ENCODE results near the gene DPYD. TPM values are rescaled to one million over a fixed set of nuclear protein-coding genes. Genes with fewer than 3 reads are reported as not detected.

Gene DPYD
- total and polyA plus RNA-seq, 8 donors: 2.7 to 24.5 (median 9.4) TPM

DNA sequence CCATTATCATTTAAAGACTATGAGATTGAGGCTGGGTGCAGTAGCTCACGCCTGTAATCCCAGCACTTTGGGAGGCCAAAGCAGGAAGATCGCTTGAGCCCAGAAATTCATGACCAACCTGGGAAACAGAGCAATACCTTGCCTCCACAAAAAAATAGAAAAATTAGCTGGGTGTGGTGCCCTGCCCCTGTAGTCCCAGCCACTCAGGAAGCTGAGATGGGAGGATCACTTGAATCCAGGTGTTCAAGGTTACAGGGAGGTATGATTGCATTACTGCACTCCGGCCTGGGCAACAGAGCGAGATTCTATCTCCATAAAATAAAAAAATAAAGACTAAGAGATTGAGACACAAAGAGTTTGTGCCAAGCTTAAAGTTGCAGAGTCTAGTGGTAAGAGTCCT lies 537.0 kb downstream of the DPYD start:
- Histone ChIP-seq H3K4me1 (no peaks in the 10 kb centered on the region), H3K9me3 (no peaks in the 10 kb centered on the region), H3K4me3 (no peak overlapping the region), H3K27ac (no peak overlapping the region), H3K27me3 (no peaks in the 10 kb centered on the region), H3K36me3 (no peaks in the 10 kb centered on the region)
- intact Hi-C loops (cut with DNase I): no loop called here
- FAIRE-seq (no peak), DNase-seq (no peak), ATAC-seq (peak in 2 of 4 donors; percentile 16 to 37)
- TF ChIP-seq, protein P1, sequence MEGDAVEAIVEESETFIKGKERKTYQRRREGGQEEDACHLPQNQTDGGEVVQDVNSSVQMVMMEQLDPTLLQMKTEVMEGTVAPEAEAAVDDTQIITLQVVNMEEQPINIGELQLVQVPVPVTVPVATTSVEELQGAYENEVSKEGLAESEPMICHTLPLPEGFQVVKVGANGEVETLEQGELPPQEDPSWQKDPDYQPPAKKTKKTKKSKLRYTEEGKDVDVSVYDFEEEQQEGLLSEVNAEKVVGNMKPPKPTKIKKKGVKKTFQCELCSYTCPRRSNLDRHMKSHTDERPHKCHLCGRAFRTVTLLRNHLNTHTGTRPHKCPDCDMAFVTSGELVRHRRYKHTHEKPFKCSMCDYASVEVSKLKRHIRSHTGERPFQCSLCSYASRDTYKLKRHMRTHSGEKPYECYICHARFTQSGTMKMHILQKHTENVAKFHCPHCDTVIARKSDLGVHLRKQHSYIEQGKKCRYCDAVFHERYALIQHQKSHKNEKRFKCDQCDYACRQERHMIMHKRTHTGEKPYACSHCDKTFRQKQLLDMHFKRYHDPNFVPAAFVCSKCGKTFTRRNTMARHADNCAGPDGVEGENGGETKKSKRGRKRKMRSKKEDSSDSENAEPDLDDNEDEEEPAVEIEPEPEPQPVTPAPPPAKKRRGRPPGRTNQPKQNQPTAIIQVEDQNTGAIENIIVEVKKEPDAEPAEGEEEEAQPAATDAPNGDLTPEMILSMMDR (IDR thresholded peaks at IDR 0.05): no peak
- whole genome bisulfite sequencing, 2 donors: 89 to 96% methylated on average over 4 of the region's 4 CpGs

DNA sequence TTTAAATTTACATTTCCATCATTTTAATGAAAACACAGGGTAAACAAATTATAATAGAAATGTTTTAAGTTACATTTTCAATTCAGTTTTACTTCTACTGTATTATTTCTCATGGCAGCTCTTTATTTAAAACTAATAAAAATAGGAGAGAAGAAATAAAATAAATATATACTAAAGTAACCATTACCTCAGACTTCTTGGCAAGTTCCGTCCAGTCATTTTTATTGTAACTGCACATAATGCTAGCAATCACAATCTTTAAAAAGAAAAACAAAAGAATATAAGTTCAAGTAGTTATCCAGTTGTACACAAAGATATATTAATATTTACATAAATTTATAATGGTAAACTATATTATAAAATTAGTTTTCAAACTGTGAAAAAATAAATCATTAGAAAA lies 538.6 kb downstream of the DPYD start:
- ATAC-seq (no peak), FAIRE-seq (peak; percentile 45), DNase-seq (no peak)
- no peak overlapping the region for H3K4me3 ChIP-seq
- H3K27ac ChIP-seq: no peak overlapping the region
- TF ChIP-seq, protein P1 (IDR thresholded peaks at IDR 0.05): no peak
- H3K4me1 ChIP-seq: no peaks in the 10 kb centered on the region
- H3K27me3 ChIP-seq: no peaks in the 10 kb centered on the region
- intact Hi-C loops (cut with DNase I): no loop called here
- WGBS, 2 donors: 96 to 98% methylated on average over 1 of the region's 1 CpG
- H3K36me3 ChIP-seq: no peaks in the 10 kb centered on the region
- no peaks in the 10 kb centered on the region for H3K9me3 ChIP-seq

DNA sequence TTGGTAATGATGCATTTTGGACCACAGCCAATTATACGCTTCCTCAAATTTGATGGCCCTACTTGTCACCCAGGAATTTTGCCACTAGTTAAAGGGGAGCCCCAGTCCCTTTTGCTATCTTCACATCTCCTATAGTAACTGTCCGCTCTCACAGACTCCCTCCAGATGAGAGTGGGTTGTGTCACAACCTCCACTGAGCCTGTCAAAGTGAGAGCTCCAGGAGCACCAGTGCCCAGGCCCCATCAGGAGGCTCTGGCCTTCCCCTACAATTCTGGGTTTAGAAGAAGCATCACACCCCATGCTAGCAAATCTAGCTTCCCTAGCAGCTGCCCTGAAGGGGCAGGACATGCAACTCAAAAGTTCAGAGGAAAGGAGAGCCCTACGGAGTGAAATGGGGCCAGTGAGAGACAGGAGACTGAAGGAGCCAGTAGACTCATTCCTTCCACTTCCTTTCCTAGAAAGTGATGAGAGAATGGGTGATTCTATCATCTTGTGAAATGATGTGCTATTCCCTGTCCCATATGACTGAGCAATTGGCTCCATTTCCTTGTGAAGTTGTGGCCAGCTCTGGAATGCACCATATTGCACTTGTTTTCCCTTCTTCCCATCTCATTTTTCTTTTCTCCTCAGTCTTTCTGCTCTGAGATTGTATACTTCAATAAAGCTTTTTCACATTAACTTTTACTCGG lies 541.3 kb downstream of the DPYD start:
- ATAC-seq: peak in 1 of 4 donors; percentile 41
- no peaks in the 10 kb centered on the region for H3K9me3 ChIP-seq
- no peaks in the 10 kb centered on the region for H3K36me3 ChIP-seq
- intact Hi-C loops (cut with DNase I): no loop called here
- H3K4me1 ChIP-seq: no peaks in the 10 kb centered on the region
- H3K27me3 ChIP-seq: no peaks in the 10 kb centered on the region
- DNase-seq: no peak
- no peak for FAIRE-seq
- 73 to 84% methylated on average over 4 of the region's 4 CpGs for WGBS, 2 donors
- H3K4me3 ChIP-seq: no peak overlapping the region
- no peak overlapping the region for H3K27ac ChIP-seq
- TF ChIP-seq, protein P1 (IDR thresholded peaks at IDR 0.05): no peak

DNA sequence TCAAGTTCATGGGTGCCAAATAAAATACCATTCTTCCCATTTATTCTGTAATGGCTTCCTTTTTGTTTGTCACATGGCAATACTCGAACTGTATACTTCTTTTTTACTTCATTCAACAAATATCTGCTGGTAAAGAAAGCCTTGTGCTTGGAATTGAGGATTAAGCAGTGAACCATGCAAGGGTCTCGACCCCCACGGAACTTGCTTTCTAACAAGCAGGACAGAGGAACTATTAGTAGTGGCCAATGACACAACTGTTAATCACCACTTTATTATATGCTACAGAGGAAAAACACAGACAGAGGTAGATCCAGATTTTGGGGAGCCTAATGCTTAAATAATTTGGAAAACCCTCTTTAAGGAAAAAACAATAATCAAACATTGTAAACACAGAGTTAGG lies 542.2 kb downstream of the DPYD start:
- ATAC-seq: no peak
- H3K9me3 ChIP-seq: no peaks in the 10 kb centered on the region
- TF ChIP-seq, protein P1 (IDR thresholded peaks at IDR 0.05): no peak
- WGBS, 2 donors: 83 to 88% methylated on average over 3 of the region's 3 CpGs
- no peak for DNase-seq
- no peaks in the 10 kb centered on the region for H3K27me3 ChIP-seq
- H3K36me3 ChIP-seq: no peaks in the 10 kb centered on the region
- intact Hi-C loops (cut with DNase I): no loop called here
- FAIRE-seq: no peak
- H3K4me3 ChIP-seq: no peak overlapping the region
- no peak overlapping the region for H3K27ac ChIP-seq
- H3K4me1 ChIP-seq: no peaks in the 10 kb centered on the region

DNA sequence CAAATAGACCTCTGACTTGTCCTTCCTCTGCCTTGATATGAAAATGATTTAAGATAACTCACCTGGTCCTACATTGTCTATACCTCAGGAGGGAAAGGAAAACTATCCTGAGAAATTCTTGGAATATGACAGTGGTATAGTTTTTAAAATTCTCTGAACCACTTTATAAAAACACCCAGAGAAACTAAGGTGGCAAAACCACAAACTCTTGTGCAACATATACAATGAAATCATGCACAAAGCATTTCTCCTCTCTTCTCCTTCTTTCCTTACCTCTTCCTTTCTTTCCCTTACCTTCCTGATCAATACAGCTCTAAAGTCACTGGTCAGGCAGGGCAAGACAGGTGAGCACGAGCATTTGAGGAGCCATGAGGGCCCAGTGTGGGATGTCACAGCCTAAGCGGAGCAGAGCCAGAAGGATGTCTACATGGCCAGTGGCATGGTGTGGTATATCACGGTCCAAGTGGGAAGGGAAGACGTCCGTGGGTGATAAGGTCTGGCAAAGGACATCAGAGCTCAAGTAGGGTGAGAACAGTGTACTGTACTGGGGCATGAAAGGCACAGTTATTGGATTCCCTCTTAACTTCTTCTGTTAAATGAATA lies 543.3 kb downstream of the DPYD start:
- intact Hi-C loops (cut with DNase I): no loop called here
- DNase-seq: peak in 1 of 6 donors; percentile 12
- no peak for FAIRE-seq

More for the DNA sequence above, 543.3 kb downstream of the DPYD start:
- no peak for ATAC-seq
- TF ChIP-seq, protein P1 (IDR thresholded peaks at IDR 0.05): no peak
- no peaks in the 10 kb centered on the region for H3K36me3 ChIP-seq
- no peaks in the 10 kb centered on the region for H3K4me1 ChIP-seq
- H3K27me3 ChIP-seq: no peaks in the 10 kb centered on the region
- no peak overlapping the region for H3K27ac ChIP-seq
- no peaks in the 10 kb centered on the region for H3K9me3 ChIP-seq
- 82% methylated on average over 5 of the region's 5 CpGs for WGBS, 2 donors
- no peak overlapping the region for H3K4me3 ChIP-seq

Data from pancreas (tissue), 10 donors.